HG03196 (cell line): ENCODE measurements around the gene MAPK9.
"Not testable (repeated sequence)": the region's sequence is repeated elsewhere in the genome, so short reads cannot be mapped to it uniquely, and the experiment has no call there.

Experiments used
- ATAC-seq: cut with Tn5 transposase; IDR thresholded peaks from one replicate; pipeline ENCODE4 v1.9.1; 2021; ENCODE audit not compliant: unreplicated experiment

MAPK9 gene

GRCh38 chr5:180328296-180329137 lies 36.6 kb upstream of the MAPK9 start:
- ATAC-seq = peak; percentile 77

- no peak for ATAC-seq
Measured at GRCh38 chr5:180326989-180327565, 35.2 kb upstream of the MAPK9 start.

GRCh38 chr5:180324601-180324950 lies 32.7 kb upstream of the MAPK9 start:
- ATAC-seq = no peak

GRCh38 chr5:180323941-180324600 lies 32.2 kb upstream of the MAPK9 start:
- no peak for ATAC-seq

- no peak for ATAC-seq
Measured at GRCh38 chr5:180323160-180323559, 31.3 kb upstream of the MAPK9 start.

- ATAC-seq = no peak
Measured at GRCh38 chr5:180318456-180319089, 26.7 kb upstream of the MAPK9 start.

- no peak for ATAC-seq
Measured at GRCh38 chr5:180316586-180316985, 24.7 kb upstream of the MAPK9 start.

GRCh38 chr5:180315762-180316212 lies 23.9 kb upstream of the MAPK9 start:
- no peak for ATAC-seq

- peak; percentile 97 for ATAC-seq
Measured at GRCh38 chr5:180313677-180314505, 22.0 kb upstream of the MAPK9 start.

- no peak for ATAC-seq
Measured at GRCh38 chr5:180311216-180311615, 19.3 kb upstream of the MAPK9 start.

GRCh38 chr5:180306796-180307195 lies 14.9 kb upstream of the MAPK9 start:
- ATAC-seq = no peak

- ATAC-seq = no peak
Measured at GRCh38 chr5:180305481-180305880, 13.6 kb upstream of the MAPK9 start.

- ATAC-seq = no peak
Measured at GRCh38 chr5:180304431-180305375, 12.8 kb upstream of the MAPK9 start.

- ATAC-seq = no peak
Measured at GRCh38 chr5:180304016-180304292, 12.1 kb upstream of the MAPK9 start.

GRCh38 chr5:180303226-180304015 lies 11.5 kb upstream of the MAPK9 start:
- ATAC-seq = no peak

GRCh38 chr5:180302256-180302655 lies 10.4 kb upstream of the MAPK9 start:
- ATAC-seq = no peak

GRCh38 chr5:180301253-180301652 lies 9.4 kb upstream of the MAPK9 start:
- no peak for ATAC-seq

- no peak for ATAC-seq
Measured at GRCh38 chr5:180299526-180299925, 7.6 kb upstream of the MAPK9 start.

GRCh38 chr5:180299014-180299413 lies 7.1 kb upstream of the MAPK9 start:
- not testable (repeated sequence) for ATAC-seq
